HepG2 (cell line): Measurements from ENCODE around the gene CDK2. TPM values are rescaled to one million over a fixed set of nuclear protein-coding genes. Genes with fewer than 3 reads are reported as not detected.

Source experiments
- ATF6 ChIP-seq: sonication (generic); formaldehyde crosslinking; conservative IDR thresholded peaks from 2 replicates; pipeline ENCODE4 v1.4.0; 2020; ENCODE audit warnings: missing genetic modification reagents
- CTCF ChIP-seq: sonication (generic); formaldehyde crosslinking; IDR thresholded peaks from 2 replicates; pipeline ENCODE4 v1.5.0; 2020; ENCODE audit warnings: mild to moderate bottlenecking, missing genetic modification reagents, moderate library complexity
- DDIT3 ChIP-seq: sonication (generic); formaldehyde crosslinking; IDR thresholded peaks from 2 replicates; pipeline ENCODE4 v1.4.0; 2020; ENCODE audit warnings: mild to moderate bottlenecking, missing genetic modification reagents
- DNMT3B ChIP-seq: conservative IDR thresholded peaks from 2 replicates; pipeline ENCODE4 v1.6.1; 2016; ENCODE audit warnings: missing biosample characterization, control low read depth
- GABPA ChIP-seq, 2 experiments: IDR thresholded peaks; 2 replicates each; pipeline ENCODE4 v1.6.1; 2011 to 2016; ENCODE audit warnings: low read depth in 2 of 2, low read length in 1 of 2, missing biosample characterization in 1 of 2, missing genetic modification characterization in 1 of 2
- GTF2F1 ChIP-seq: fragments of 150-350 bp; IDR thresholded peaks from 2 replicates; pipeline ENCODE4 v1.6.1; 2014; ENCODE audit warnings: low read length
- HMGA1 ChIP-seq: sonication (generic); formaldehyde crosslinking; conservative IDR thresholded peaks from 2 replicates; pipeline ENCODE4 v1.4.0; 2020; ENCODE audit warnings: missing genetic modification reagents
- HOXA3 ChIP-seq: sonication (generic); formaldehyde crosslinking; IDR thresholded peaks from 2 replicates; pipeline ENCODE4 v1.5.0; 2020; ENCODE audit warnings: missing genetic modification reagents
- KAT8 ChIP-seq: IDR thresholded peaks from 2 replicates; pipeline ENCODE4 v1.6.1; 2016; ENCODE audit warnings: missing genetic modification reagents, missing compliant biosample characterization
- KLF9 ChIP-seq: IDR thresholded peaks from 2 replicates; pipeline ENCODE4 v1.6.1; 2016; ENCODE audit warnings: low read depth
- MYNN ChIP-seq: sonication (generic); formaldehyde crosslinking; IDR thresholded peaks from 2 replicates; pipeline ENCODE4 v1.4.0; 2020; ENCODE audit warnings: mild to moderate bottlenecking, low read depth, missing genetic modification reagents
- NAIF1 ChIP-seq: sonication (generic); formaldehyde crosslinking; IDR thresholded peaks from 2 replicates; pipeline ENCODE4 v1.5.0; 2020; ENCODE audit warnings: mild to moderate bottlenecking, missing genetic modification reagents, borderline replicate concordance
- PRPF4 ChIP-seq: fragments of 200-400 bp; formaldehyde crosslinking; IDR thresholded peaks from 2 replicates; pipeline ENCODE4 v1.6.1; 2016; ENCODE audit warnings: low read length, low read depth; ENCODE audit not compliant: poor library complexity, severe bottlenecking
- ZNF224 ChIP-seq: sonication (generic); formaldehyde crosslinking; IDR thresholded peaks from 2 replicates; pipeline ENCODE4 v1.5.0; 2020; ENCODE audit warnings: mild to moderate bottlenecking, missing genetic modification reagents
- ZNF280D ChIP-seq: sonication (generic); formaldehyde crosslinking; IDR thresholded peaks from 2 replicates; pipeline ENCODE4 v1.5.1; 2020; ENCODE audit warnings: mild to moderate bottlenecking, missing genetic modification reagents
- ZNF512 ChIP-seq: sonication (generic); formaldehyde crosslinking; IDR thresholded peaks from 2 replicates; pipeline ENCODE4 v1.4.0; 2020; ENCODE audit warnings: mild to moderate bottlenecking, missing genetic modification reagents
- ZNF530 ChIP-seq: sonication (generic); formaldehyde crosslinking; IDR thresholded peaks from 2 replicates; pipeline ENCODE4 v1.5.0; 2020; ENCODE audit warnings: low read depth, mild to moderate bottlenecking, missing genetic modification reagents
- ZNF567 ChIP-seq: sonication (generic); formaldehyde crosslinking; IDR thresholded peaks from 2 replicates; pipeline ENCODE4 v1.8.1; 2023; ENCODE audit warnings: mild to moderate bottlenecking, missing genetic modification reagents, borderline replicate concordance
- ZNF83 ChIP-seq: sonication (generic); formaldehyde crosslinking; IDR thresholded peaks from 2 replicates; pipeline ENCODE4 v1.4.0; 2020; ENCODE audit warnings: missing genetic modification reagents, mild to moderate bottlenecking, borderline replicate concordance
- polyA plus RNA-seq, 8 experiments: library from polyadenylated mRNA; depleted of rRNA in 3 of 8; stranded (reverse) in 7 of 8; unstranded in 1 of 8; fragments of >200 nt; fragmentation: Illumina TruSeq in 4 of 8; extraction: Trizol in 4 of 8; gene quantifications; 2 replicates each; pipeline versions ENCODE4 v1.2.1 to v1.2.3, GENCODE V29; 2011 to 2016; ENCODE audit warnings: low read depth in 4 of 8, missing spikeins in 1 of 8, mixed read lengths in 1 of 8; ENCODE audit not compliant: insufficient read depth in 1 of 8
- total RNA-seq, 5 experiments: library from RNA; depleted of rRNA; stranded (reverse); fragments of >200 nt; fragmentation: Illumina TruSeq; extraction: Trizol; gene quantifications; 2 replicates each; pipeline ENCODE4 v1.2.3, GENCODE V29; 2016; ENCODE audit warnings: low read depth in 1 of 5

Gene CDK2
- total and polyA plus RNA-seq, 2 of the 13 experiments (the other 11 are each of a cell fraction or from before 2014, with no cell fraction given), result 47.5 to 52.6 TPM

GRCh38 chr12:55930771-55931316 is 35.8 kb upstream of the CDK2 start, which contains the start of gene DGKA (continued):
- TF ChIP-seq ZNF280D (CRISPR knock-in tag) (no peak), GABPA (IDR thresholded peaks at IDR 0.05; ENCODE audit: low read depth, low read length) (no peak), GABPA (CRISPR knock-in tag; IDR thresholded peaks at IDR 0.05; ENCODE audit: low read depth) (0 out of 2 replicates have a peak, but pooled peaks have one; percentile 22), NAIF1 (CRISPR knock-in tag) (no peak), PRPF4 (no peak), DDIT3 (CRISPR knock-in tag) (no peak), ZNF83 (CRISPR knock-in tag) (no peak), GTF2F1 (no peak), ZNF567 (CRISPR knock-in tag) (no peak), CTCF (CRISPR knock-in tag) (peak; percentile 72), KAT8 (CRISPR knock-in tag) (0 out of 2 replicates have a peak, but pooled peaks have one; percentile 32), KLF9 (CRISPR knock-in tag) (no peak), DNMT3B (0 out of 2 replicates have a peak, but pooled peaks have one; percentile 36), ZNF224 (CRISPR knock-in tag) (no peak), ZNF530 (no peak), HOXA3 (CRISPR knock-in tag) (no peak), ZNF512 (CRISPR knock-in tag) (no peak), HMGA1 (no peak), MYNN (CRISPR knock-in tag) (no peak), ATF6 (CRISPR knock-in tag) (no peak)
